DOHH2 (cell line): ENCODE measurements around the gene RPUSD2.

Experiments
- H3F3A ChIP-seq: fragments of 200-600 bp; sonication (generic), shearing (Covaris generic); 2 replicates; pipeline ENCODE4 v1.6.0; 2016; ENCODE audit warnings: antibody characterized with exemption, mild to moderate bottlenecking; ENCODE audit not compliant: control insufficient read depth, insufficient read depth
- H3K27ac ChIP-seq: fragments of 200-600 bp; sonication (generic); 2 replicates; pipeline ENCODE4 v1.5.1; 2014; ENCODE audit warnings: low read depth, mild to moderate bottlenecking, low read length, moderate library complexity
- H3K27me3 ChIP-seq: fragments of 200-600 bp; sonication (generic); 2 replicates; pipeline ENCODE4 v1.6.1; 2014; ENCODE audit warnings: mild to moderate bottlenecking, low read length, mixed read lengths; ENCODE audit not compliant: control insufficient read depth
- H3K36me3 ChIP-seq: fragments of 200-600 bp; sonication (generic); 2 replicates; pipeline ENCODE4 v1.6.1; 2014; ENCODE audit warnings: mild to moderate bottlenecking, low read length, moderate library complexity, mixed read lengths; ENCODE audit not compliant: control insufficient read depth
- H3K4me1 ChIP-seq: fragments of 200-600 bp; sonication (generic); 2 replicates; pipeline ENCODE4 v1.6.1; 2014; ENCODE audit warnings: mild to moderate bottlenecking, low read length, mixed read lengths; ENCODE audit not compliant: control insufficient read depth
- H3K4me2 ChIP-seq: fragments of 200-600 bp; sonication (generic); 2 replicates; pipeline ENCODE4 v1.6.0; 2014; ENCODE audit warnings: mild to moderate bottlenecking, low read length, moderate library complexity
- H3K4me3 ChIP-seq: fragments of 200-600 bp; sonication (generic); 2 replicates; pipeline ENCODE4 v1.5.1; 2014; ENCODE audit warnings: mild to moderate bottlenecking, low read length, mixed read lengths
- H3K79me2 ChIP-seq: fragments of 200-600 bp; sonication (generic); 2 replicates; pipeline ENCODE4 v1.6.1; 2014; ENCODE audit warnings: mild to moderate bottlenecking, low read length, mixed read lengths; ENCODE audit not compliant: control insufficient read depth
- H3K9me2 ChIP-seq: fragments of 200-600 bp; sonication (generic); replicated peaks from 2 replicates; pipeline ENCODE4 v1.6.1; 2014; ENCODE audit warnings: mild to moderate bottlenecking, low read length, mixed read lengths; ENCODE audit not compliant: control insufficient read depth
- H3K9me3 ChIP-seq: fragments of 200-600 bp; sonication (generic); 2 replicates; pipeline ENCODE4 v1.6.1; 2014; ENCODE audit warnings: antibody characterized with exemption, low read length, mixed read lengths; ENCODE audit not compliant: control insufficient read depth, insufficient read depth
- H4K20me1 ChIP-seq: fragments of 200-600 bp; sonication (generic); 2 replicates; pipeline ENCODE4 v1.6.0; 2014; ENCODE audit warnings: low read depth, mild to moderate bottlenecking, antibody characterized with exemption, low read length, moderate library complexity; ENCODE audit not compliant: control insufficient read depth, insufficient read depth
- EZH2phosphoT487 ChIP-seq: fragments of 200-600 bp; sonication (generic); IDR thresholded peaks from 2 replicates; pipeline ENCODE4 v1.6.1; 2017; ENCODE audit warnings: borderline replicate concordance, mild to moderate bottlenecking, antibody characterized with exemption, low read length, moderate library complexity, mixed read lengths
- TF ChIP-seq, protein P1 (sequence below): fragments of 200-600 bp; sonication (generic); IDR thresholded peaks from one replicate; pipeline ENCODE4 v1.5.1; 2014; ENCODE audit warnings: antibody characterized with exemption, mild to moderate bottlenecking, low read depth, low read length; ENCODE audit not compliant: poor library complexity, severe bottlenecking

RPUSD2 gene

DNA sequence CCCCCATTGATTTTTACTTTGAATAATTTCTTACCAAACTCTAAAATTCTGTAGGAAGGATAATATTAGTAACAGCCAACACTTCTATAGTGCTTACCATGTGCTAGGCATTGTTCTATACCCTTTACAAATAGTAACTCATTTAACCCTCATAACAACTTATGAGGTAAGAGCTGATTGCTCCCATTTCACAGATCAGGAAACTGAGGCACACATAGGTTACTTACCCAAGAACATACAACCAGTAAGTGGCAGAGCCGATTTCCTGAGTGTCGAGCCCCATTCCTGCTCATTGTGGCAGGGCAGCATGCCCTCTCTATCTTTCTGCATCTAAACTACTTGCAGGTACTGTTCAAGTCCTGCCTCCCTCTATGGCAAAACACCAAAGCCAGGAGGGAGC lies 13.2 kb upstream of the RPUSD2 start:
- Histone ChIP-seq H3K36me3 (peaks cover 14% of the 10 kb centered on the region), H3K27ac (no peak overlapping the region), H3K4me1 (peaks cover 26% of the 10 kb centered on the region), H3K4me3 (no peak overlapping the region), H3K9me2 (no peaks in the 10 kb centered on the region), H3K79me2 (no peaks in the 10 kb centered on the region), H4K20me1 (no peaks in the 10 kb centered on the region), H3K9me3 (no peaks in the 10 kb centered on the region), H3F3A (no peaks in the 10 kb centered on the region), H3K4me2 (no peak overlapping the region), H3K27me3 (no peaks in the 10 kb centered on the region)
- TF ChIP-seq EZH2phosphoT487, result no peak
- TF ChIP-seq, protein P1, sequence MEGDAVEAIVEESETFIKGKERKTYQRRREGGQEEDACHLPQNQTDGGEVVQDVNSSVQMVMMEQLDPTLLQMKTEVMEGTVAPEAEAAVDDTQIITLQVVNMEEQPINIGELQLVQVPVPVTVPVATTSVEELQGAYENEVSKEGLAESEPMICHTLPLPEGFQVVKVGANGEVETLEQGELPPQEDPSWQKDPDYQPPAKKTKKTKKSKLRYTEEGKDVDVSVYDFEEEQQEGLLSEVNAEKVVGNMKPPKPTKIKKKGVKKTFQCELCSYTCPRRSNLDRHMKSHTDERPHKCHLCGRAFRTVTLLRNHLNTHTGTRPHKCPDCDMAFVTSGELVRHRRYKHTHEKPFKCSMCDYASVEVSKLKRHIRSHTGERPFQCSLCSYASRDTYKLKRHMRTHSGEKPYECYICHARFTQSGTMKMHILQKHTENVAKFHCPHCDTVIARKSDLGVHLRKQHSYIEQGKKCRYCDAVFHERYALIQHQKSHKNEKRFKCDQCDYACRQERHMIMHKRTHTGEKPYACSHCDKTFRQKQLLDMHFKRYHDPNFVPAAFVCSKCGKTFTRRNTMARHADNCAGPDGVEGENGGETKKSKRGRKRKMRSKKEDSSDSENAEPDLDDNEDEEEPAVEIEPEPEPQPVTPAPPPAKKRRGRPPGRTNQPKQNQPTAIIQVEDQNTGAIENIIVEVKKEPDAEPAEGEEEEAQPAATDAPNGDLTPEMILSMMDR, result no peak

DNA sequence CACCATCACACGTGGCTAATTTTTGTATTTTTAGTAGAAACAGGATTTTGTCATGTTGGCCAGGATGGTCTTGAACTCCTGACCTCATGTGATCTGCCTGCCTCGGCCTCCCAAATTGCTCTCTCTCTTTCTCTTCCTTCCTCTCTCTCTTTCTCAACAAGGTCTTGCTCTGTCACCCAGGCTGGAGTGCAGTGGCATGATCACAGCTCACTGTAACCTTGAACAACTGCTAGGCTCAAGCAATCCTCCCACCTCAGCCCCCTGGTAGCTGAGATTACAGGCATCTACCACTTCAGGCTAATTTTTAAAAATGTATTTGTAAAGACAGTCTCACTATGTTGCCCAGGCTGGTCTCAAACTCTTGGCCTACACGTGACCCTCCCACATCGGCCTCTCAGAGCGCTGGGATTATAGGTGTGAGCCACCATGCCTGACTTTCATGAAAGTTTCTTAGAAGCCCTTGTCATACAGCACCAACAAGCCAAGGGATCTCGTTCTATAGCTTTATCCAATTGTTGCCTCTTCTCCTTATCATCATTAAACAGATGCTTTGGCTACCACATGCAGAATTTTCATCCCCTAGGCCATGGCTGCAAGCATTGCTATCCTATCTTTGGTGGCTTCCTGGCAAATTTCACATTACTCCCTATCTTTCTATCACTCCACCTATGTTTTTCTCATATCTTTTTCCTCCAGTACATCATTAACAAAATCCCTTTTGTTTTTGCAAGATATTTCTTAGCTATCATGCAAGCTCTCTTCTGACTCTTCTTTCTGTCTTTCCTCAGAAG lies 10.0 kb upstream of the RPUSD2 start:
- Histone ChIP-seq H3K27me3 (no peaks in the 10 kb centered on the region), H3F3A (no peaks in the 10 kb centered on the region), H3K27ac (no peak overlapping the region), H3K4me3 (no peak overlapping the region), H4K20me1 (no peaks in the 10 kb centered on the region), H3K4me1 (peaks cover 14% of the 10 kb centered on the region), H3K4me2 (no peak overlapping the region), H3K9me2 (no peaks in the 10 kb centered on the region), H3K79me2 (peaks cover 5% of the 10 kb centered on the region), H3K36me3 (peaks cover 8% of the 10 kb centered on the region; the same call in 1 of the 2 replicates), H3K9me3 (no peaks in the 10 kb centered on the region)
- TF ChIP-seq, protein P1, result no peak
- TF ChIP-seq EZH2phosphoT487, result no peak

DNA sequence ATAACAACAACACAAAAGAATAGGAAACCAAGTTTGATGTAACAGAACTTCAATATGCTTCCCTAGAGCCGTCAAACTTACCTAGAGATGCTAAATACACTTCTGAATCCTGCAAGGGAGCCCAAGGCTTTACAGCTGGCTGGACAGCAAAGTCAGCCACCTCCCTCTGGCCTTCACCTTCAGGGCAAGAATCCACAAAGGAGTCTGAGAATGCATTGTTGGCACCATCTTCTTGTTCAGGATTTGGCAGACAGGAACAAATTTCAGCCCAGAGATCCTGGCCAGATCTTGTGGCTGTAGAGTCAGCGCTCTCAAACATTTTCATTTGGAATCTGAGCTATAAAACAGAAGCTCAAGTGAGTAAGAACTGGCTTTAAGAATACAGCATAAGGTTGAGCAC lies 6.4 kb upstream of the RPUSD2 start:
- Histone ChIP-seq H4K20me1 (no peaks in the 10 kb centered on the region), H3K36me3 (no peaks in the 10 kb centered on the region; the same call in 1 of the 2 replicates), H3K9me2 (no peaks in the 10 kb centered on the region), H3K4me2 (no peak overlapping the region), H3F3A (no peaks in the 10 kb centered on the region), H3K27me3 (no peaks in the 10 kb centered on the region), H3K79me2 (peaks cover 12% of the 10 kb centered on the region), H3K4me1 (peaks cover 31% of the 10 kb centered on the region), H3K27ac (no peak overlapping the region), H3K9me3 (no peaks in the 10 kb centered on the region), H3K4me3 (no peak overlapping the region)
- no peak for TF ChIP-seq EZH2phosphoT487
- TF ChIP-seq, protein P1, result no peak
